ENCODE measurements around the gene KLHL3. TPM values are rescaled to one million over a fixed set of nuclear protein-coding genes. Genes with fewer than 3 reads are reported as not detected.

The KLHL3 gene
- total and polyA plus RNA-seq, 10 donors = 1.3 to 17.9 (median 9.5) TPM

DNA sequence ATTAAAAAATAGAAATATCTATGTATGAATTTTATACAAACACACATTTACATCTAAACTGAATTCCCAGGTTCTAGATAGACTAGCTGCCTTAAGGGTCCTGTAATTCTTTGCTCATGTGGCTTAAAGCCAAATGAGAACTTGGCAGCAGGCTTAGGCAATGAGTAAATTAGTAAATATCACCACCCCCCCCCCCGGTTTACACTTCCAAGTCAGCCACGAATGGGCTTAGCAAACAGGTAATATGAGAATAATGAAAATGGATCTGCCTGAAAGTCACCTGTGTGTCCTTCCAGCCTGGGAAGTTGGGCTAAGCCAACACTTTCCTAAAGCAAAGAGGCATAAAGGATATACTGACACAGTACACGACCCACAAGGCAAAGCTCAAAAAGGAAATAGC lies 108.6 kb downstream of the KLHL3 start:
- DNase-seq = no peak
- H3K4me1 ChIP-seq = peaks cover 0 to 15% (median 7%) of the 10 kb centered on the region in 6 donors
- TF ChIP-seq, protein P1, sequence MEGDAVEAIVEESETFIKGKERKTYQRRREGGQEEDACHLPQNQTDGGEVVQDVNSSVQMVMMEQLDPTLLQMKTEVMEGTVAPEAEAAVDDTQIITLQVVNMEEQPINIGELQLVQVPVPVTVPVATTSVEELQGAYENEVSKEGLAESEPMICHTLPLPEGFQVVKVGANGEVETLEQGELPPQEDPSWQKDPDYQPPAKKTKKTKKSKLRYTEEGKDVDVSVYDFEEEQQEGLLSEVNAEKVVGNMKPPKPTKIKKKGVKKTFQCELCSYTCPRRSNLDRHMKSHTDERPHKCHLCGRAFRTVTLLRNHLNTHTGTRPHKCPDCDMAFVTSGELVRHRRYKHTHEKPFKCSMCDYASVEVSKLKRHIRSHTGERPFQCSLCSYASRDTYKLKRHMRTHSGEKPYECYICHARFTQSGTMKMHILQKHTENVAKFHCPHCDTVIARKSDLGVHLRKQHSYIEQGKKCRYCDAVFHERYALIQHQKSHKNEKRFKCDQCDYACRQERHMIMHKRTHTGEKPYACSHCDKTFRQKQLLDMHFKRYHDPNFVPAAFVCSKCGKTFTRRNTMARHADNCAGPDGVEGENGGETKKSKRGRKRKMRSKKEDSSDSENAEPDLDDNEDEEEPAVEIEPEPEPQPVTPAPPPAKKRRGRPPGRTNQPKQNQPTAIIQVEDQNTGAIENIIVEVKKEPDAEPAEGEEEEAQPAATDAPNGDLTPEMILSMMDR (IDR thresholded peaks at IDR 0.05 in 8 of 11, conservative IDR thresholded peaks at IDR 0.05 in 3 of 11) = no peak
- TF ChIP-seq POLR2AphosphoS5 (IDR thresholded peaks at IDR 0.05) = no peak
- TF ChIP-seq POLR2A (IDR thresholded peaks at IDR 0.05) = no peak
- 55 to 85% (median 62%) methylated on average over 3 of the region's 3 CpGs for WGBS, 5 donors
- no peaks in the 10 kb centered on the region for H3K9me3 ChIP-seq
- intact Hi-C loops (cut with DNase I; ENCODE audit: low total_unique reads) = loop anchor here (10.0 kb wide), 1 partner anchor 448 kb away; no protein-coding TSS in a partner anchor
- peaks cover 0 to 23% (median 6%) of the 10 kb centered on the region in 6 donors for H3K36me3 ChIP-seq
- no peak overlapping the region for H3K27ac ChIP-seq
- H3K4me3 ChIP-seq = no peak overlapping the region
- no peaks in the 10 kb centered on the region for H3K27me3 ChIP-seq (replicated peaks in 1 of 7)

DNA sequence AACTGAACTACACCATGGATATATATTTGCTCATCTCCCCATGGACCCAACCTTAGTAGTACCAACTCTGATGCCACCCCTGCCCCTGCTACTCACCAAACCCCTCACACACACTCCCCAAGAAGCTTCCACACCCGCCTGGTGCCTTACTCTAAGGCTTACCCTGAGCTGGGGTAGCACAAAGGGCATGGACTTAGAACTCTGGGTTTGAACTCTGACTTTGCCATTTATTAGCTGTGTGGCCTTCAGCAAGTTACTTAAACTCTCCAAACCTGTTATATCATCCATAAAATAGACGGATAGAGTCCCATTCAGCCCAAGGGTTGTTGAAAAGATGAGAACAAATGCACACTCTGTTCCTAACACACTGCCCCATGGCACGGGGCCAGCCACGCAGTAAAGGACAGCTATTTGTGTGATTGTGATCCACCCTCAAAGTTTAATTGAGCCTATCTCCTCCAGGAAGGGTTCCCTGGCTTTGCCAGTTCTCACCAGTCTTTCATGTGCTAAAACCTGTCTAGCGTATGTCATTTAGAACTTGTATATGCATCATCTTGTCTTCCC lies 111.0 kb downstream of the KLHL3 start:
- no peak for DNase-seq
- no peak for TF ChIP-seq POLR2AphosphoS5 (IDR thresholded peaks at IDR 0.05)
- TF ChIP-seq, protein P1 (IDR thresholded peaks at IDR 0.05 in 8 of 11, conservative IDR thresholded peaks at IDR 0.05 in 3 of 11) = no peak
- TF ChIP-seq POLR2A (IDR thresholded peaks at IDR 0.05) = no peak
- 71 to 88% (median 83%) methylated on average over 5 of the region's 5 CpGs for WGBS, 5 donors
- Histone ChIP-seq H3K36me3 (peaks cover 0 to 44% (median 9%) of the 10 kb centered on the region in 6 donors), H3K27ac (no peak overlapping the region), H3K4me3 (no peak overlapping the region), H3K27me3 (replicated peaks in 1 of 7) (no peaks in the 10 kb centered on the region), H3K4me1 (peaks cover 0 to 10% (median 4%) of the 10 kb centered on the region in 6 donors), H3K9me3 (no peaks in the 10 kb centered on the region)
- intact Hi-C loops (cut with DNase I; ENCODE audit: low total_unique reads) = loop anchor here (10.0 kb wide), 1 partner anchor 450 kb away; no protein-coding TSS in a partner anchor

DNA sequence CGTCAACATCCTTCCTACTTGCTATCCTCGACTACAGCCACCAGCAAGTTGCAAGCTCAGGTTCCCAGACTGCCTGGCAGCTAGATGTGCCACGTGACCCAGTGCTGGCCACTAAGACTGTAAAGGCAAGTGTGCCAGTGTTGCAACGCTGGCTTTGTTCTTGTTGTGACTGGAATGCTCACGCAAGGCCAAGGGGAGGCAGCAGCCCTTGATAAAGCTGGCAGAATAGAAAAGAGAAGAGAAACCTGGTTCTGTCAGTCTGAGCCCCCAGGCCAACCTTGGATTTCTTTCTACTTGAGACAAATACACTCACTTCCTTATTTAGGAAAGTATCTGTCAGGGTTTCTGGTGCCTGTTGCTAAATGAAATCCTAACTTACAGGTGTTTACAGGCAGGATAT lies 113.0 kb downstream of the KLHL3 start:
- Histone ChIP-seq H3K9me3 (no peaks in the 10 kb centered on the region), H3K36me3 (peaks cover 0 to 46% (median 8%) of the 10 kb centered on the region in 6 donors), H3K27me3 (replicated peaks in 1 of 7) (no peaks in the 10 kb centered on the region), H3K4me1 (peaks cover 0 to 3% (median 0%) of the 10 kb centered on the region in 6 donors), H3K27ac (no peak overlapping the region), H3K4me3 (no peak overlapping the region)
- DNase-seq = no peak
- WGBS, 5 donors = 71 to 87% (median 80%) methylated on average over 5 of the region's 5 CpGs
- intact Hi-C loops (cut with DNase I; ENCODE audit: low total_unique reads) = loop anchor here (10.0 kb wide), 1 partner anchor 452 kb away; no protein-coding TSS in a partner anchor
- TF ChIP-seq POLR2A (IDR thresholded peaks at IDR 0.05) = no peak
- no peak for TF ChIP-seq POLR2AphosphoS5 (IDR thresholded peaks at IDR 0.05)
- TF ChIP-seq, protein P1 (IDR thresholded peaks at IDR 0.05 in 8 of 11, conservative IDR thresholded peaks at IDR 0.05 in 3 of 11) = no peak
